ENCODE measurements around the gene GOPC.
"Not testable (repeated sequence)": the region's sequence is repeated elsewhere in the genome, so short reads cannot be mapped to it uniquely, and the experiment has no call there.

Gene GOPC

DNA sequence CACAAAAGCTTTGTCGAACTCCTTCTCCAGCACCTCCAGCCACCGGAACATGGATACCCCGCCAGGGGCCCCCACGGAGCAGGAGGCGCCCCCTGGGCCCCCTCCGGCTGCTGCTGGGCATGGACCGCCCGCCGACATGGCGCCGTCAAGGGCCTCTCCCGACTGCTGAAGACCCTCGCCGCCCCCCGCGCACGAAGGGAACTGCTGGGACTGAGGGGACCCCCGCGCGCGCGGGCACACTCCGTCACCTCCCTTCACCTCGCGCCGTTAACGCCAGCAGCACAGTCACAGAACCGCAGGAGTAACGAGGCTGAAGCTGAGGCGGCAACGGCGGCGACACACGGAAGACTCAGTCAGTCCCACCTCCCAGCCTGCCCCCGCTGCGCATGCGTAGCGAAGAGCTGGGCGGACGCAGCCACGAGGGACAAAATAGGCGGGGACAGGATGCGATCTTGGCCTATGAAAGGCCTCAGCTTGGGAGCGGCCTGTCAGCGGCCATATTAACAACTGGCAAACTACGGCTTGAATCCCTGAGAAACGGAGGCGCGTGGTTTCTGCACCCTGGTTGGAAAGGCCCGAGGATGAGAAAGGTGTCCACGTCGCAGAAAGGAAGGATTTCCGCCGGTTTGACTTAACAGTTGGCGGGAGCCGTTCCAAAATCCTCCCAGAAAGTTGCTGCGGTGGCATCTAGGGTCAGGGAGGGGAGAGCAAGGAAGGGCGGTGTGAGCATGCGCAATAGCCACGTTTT, at the start of gene GOPC:
GOPC (minus strand) TSS at position 361 of the 748 bp plus-strand sequence; CDS start at position 138, 223 bp downstream.
- DNase-seq, result peak; percentile 98 to 99
- TF ChIP-seq GATA1 (IDR thresholded peaks at IDR 0.05; ENCODE audit: low read depth, low read length) (no peak), POLR2A (IDR thresholded peaks at IDR 0.05; ENCODE audit: low read length) (peak; percentile 93)

GRCh38 chr6:117651984-117652383, 49.7 kb upstream of the GOPC start:
- DNase-seq, result not testable (repeated sequence)

GRCh38 chr6:117642976-117643375, 40.7 kb upstream of the GOPC start:
- TF ChIP-seq POLR2A (IDR thresholded peaks at IDR 0.05; ENCODE audit: low read length) (no peak), GATA1 (IDR thresholded peaks at IDR 0.05; ENCODE audit: low read depth, low read length) (no peak)
- DNase-seq, result no peak

- TF ChIP-seq POLR2A (IDR thresholded peaks at IDR 0.05; ENCODE audit: low read length), result no peak
- TF ChIP-seq GATA1 (IDR thresholded peaks at IDR 0.05; ENCODE audit: low read depth, low read length), result no peak
- DNase-seq, result no peak
These were observed 35.5 kb upstream of the GOPC start for GRCh38 chr6:117637770-117638169.

DNA sequence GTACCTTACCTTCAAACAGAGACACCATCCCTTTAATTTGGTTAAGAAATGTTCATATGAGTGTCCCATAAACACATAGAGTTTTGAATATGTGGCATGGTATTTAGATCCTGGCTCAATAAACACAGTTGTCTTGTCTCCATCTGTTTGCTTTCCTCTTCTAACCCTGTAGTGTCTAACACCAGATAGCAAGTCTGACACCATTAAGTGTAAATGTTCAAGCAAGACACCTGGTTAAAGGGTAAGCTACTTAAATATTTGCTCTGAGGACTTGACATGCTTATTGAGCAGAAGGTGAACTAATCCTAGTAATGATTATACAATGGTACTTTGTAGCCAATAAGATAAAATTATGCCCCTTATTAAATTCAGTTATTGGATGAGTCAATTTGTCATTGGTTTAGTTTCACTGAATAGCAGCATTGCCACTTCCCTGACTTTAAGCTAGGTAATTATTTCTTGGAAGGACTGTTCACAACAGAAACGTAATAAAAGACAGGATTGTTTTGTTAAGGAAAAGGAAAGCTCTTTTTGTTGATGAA, 26.9 kb upstream of the GOPC start:
- TF ChIP-seq POLR2A (IDR thresholded peaks at IDR 0.05; ENCODE audit: low read length) (no peak), GATA1 (IDR thresholded peaks at IDR 0.05; ENCODE audit: low read depth, low read length) (no peak)
- no peak for DNase-seq

DNA sequence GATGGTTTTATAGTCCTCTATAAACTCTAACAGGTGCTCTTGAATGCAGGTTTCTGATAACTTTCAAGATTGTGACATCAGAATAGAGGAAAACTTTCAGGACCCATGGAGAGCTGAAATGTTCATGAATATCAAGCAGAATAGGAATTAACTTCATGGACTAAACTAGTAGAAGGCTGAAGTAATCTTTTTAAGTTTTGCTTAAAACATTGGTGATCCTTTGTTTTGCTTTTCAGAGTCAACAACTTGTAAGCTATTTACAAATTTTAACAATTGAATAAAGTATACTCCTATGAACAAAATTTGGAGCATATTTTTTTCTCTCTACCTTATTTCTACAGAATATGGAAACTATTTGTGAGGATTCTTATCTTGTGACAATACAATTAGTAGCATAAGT, 25.2 kb upstream of the GOPC start:
- TF ChIP-seq GATA1 (IDR thresholded peaks at IDR 0.05; ENCODE audit: low read depth, low read length) (no peak), POLR2A (IDR thresholded peaks at IDR 0.05; ENCODE audit: low read length) (no peak)
- DNase-seq, result no peak

- TF ChIP-seq POLR2A (IDR thresholded peaks at IDR 0.05; ENCODE audit: low read length) (no peak), GATA1 (IDR thresholded peaks at IDR 0.05; ENCODE audit: low read depth, low read length) (no peak)
- DNase-seq, result peak; percentile 6 to 18
These were observed 22.7 kb upstream of the GOPC start for GRCh38 chr6:117624869-117625481.

DNA sequence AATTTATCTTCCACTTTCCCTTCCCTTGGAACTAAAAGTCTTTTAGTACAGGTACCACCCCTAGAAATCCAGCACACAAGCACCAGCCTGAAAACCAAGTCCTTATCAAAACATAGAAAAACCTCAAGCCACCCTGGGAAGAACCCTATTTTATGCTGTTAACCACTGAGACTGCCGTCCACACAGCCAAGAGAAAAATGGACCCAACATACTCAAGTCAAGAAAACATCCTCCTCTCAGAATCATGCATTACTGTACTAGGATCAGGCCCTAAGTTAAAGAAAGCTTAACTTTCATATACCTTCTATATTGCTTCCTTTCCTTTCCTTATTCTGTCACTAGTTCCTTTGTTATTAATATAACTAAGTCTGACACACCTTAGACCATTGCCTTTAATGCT, 16.9 kb upstream of the GOPC start:
- no peak for TF ChIP-seq POLR2A (IDR thresholded peaks at IDR 0.05; ENCODE audit: low read length)
- TF ChIP-seq GATA1 (IDR thresholded peaks at IDR 0.05; ENCODE audit: low read depth, low read length), result no peak
- no peak for DNase-seq

DNA sequence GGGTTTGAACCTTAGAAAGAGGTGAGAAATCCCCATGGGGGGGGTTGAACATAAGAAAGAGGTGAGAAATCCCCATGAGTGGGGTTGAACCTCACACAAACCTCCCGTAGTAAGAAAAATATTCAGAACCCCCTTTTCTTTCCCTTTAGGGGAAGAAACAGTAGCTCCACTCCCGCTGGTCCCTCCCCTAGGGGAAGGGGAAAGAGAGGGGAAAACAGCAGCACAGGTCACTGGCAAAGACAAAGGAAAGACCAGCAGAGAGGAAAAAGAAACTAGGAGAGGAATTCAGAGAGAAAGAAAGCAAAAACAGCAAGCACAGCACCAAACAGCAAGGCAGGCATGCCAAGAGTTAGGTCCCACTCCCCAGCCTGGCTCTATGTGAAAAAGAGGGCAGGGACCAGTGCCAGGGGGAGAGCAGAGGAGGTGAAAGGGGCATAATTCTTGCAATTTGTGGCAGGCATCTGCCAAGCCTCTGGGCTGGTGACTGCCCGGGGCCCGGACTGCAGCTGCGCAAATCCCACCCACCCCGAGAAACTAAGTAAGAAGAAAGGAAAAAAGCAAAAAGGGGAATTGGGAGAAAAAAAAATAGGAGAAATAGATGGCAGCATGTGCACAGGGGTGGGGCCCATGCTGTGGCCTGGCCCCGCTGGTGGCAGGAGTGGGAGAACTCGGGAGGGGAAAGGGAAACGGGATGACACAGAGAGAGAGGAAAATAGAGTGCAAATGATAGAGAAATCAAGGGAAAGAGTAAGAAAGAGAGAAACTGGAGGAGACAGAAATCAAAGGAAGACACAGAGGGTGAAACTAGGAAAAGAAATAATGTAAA, 15.1 kb upstream of the GOPC start:
- DNase-seq, result no peak
- no peak for TF ChIP-seq GATA1 (IDR thresholded peaks at IDR 0.05; ENCODE audit: low read depth, low read length)
- TF ChIP-seq POLR2A (IDR thresholded peaks at IDR 0.05; ENCODE audit: low read length), result no peak

GRCh38 chr6:117616391-117617209, 14.3 kb upstream of the GOPC start:
- TF ChIP-seq POLR2A (IDR thresholded peaks at IDR 0.05; ENCODE audit: low read length) (no peak), GATA1 (IDR thresholded peaks at IDR 0.05; ENCODE audit: low read depth, low read length) (no peak)
- DNase-seq, result no peak

DNA sequence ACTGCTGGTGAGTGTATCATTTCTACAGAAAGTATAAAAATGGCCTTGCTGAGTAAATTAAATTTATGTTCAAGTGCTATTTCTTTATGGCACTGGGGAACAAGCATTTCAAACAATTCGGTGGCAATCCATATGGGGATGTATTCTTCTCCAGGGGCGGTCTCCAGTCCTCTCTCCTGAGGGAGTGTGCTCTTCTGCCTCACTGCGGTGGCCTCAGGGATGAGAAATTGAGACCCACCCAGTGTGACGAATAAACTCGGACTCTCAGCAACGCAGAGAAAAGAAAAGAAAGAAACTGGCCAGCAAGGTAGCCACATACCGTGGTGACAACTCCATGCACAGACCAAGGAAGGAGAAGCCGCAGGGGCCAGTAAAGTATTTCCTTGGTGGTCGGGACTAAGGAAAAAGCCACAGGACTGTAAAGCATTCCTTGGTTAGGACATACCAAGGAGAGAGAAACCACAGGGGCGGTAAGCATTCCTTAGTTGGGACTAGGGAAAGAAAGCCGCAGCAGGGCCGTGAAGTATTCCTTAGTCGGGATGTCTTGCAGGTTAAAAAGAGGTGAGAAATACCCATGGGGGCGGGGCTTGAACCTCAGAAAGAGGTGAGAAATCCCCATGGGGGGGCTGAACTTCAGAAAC, 13.6 kb upstream of the GOPC start:
- DNase-seq, result no peak
- no peak for TF ChIP-seq GATA1 (IDR thresholded peaks at IDR 0.05; ENCODE audit: low read depth, low read length)
- no peak for TF ChIP-seq POLR2A (IDR thresholded peaks at IDR 0.05; ENCODE audit: low read length)

DNA sequence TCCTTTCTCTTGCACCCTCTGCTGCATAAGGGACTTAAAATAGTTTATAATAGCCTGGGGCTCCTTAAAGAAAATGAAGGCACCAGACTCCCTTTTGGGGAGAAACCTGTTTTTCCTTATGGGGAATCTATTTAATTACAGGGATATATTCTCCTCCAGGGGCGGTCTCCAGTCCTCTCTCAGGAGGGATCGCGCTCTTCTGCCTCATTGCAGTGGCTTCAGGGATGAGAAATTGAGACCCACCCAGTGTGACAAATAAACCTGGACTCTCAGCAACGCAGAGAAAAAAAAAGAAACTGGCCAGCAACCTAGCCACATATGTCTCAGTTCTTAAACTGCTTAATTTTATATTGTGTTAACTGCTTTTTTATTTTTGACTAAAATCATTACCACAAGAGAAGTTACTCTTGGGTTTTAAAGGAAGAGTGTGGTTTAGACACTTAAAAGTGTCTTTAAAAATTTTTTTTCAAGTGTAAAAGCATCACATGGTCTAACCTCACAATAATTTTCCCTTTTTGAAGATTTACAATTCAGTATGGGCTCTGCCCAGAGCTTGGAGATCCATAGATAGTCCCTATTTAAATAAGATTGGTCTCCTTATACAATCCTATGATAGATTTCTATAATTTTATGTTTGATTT, 11.7 kb upstream of the GOPC start:
- DNase-seq, result no peak
- no peak for TF ChIP-seq GATA1 (IDR thresholded peaks at IDR 0.05; ENCODE audit: low read depth, low read length)
- TF ChIP-seq POLR2A (IDR thresholded peaks at IDR 0.05; ENCODE audit: low read length), result no peak

Measured in erythroblast (primary cell).